ENCODE data around the gene MAOB. TPM values are rescaled to one million over a fixed set of nuclear protein-coding genes. Genes with fewer than 3 reads are reported as not detected.
A peak's percentile ranks its signal among the peaks of the same experiment; 100 is the strongest.

The MAOB gene
- total RNA-seq, 1 donor from 2014 or later, result under 0.01 TPM

- no peak for FAIRE-seq
- DNase-seq (ENCODE audit: low read depth), result no peak
Measured at GRCh38 chrX:43718081-43718480, 164.2 kb downstream of the MAOB start.

GRCh38 chrX:43717161-43717560 is 165.1 kb downstream of the MAOB start:
- H3K36me3 ChIP-seq (ENCODE audit: control insufficient read depth, insufficient read depth, low read length), result peaks cover 3% of the 10 kb centered on the region
- no peaks in the 10 kb centered on the region for H3K27me3 ChIP-seq (ENCODE audit: control insufficient read depth, insufficient read depth, low read length)
- no peak overlapping the region for H3K4me3 ChIP-seq (ENCODE audit: low read depth, low read length)
- no peak for TF ChIP-seq CTCF (IDR thresholded peaks at IDR 0.05; ENCODE audit: insufficient read depth, low read length, severe bottlenecking)
- peak; percentile 73 for DNase-seq (ENCODE audit: low read depth)
- peak; percentile 13 for FAIRE-seq

More at GRCh38 chrX:43718081-43718480, 164.2 kb downstream of the MAOB start:
- no peak overlapping the region for H3K4me3 ChIP-seq (ENCODE audit: low read depth, low read length)
- H3K36me3 ChIP-seq (ENCODE audit: control insufficient read depth, insufficient read depth, low read length), result no peaks in the 10 kb centered on the region
- TF ChIP-seq CTCF (IDR thresholded peaks at IDR 0.05; ENCODE audit: insufficient read depth, low read length, severe bottlenecking), result no peak
- H3K27me3 ChIP-seq (ENCODE audit: control insufficient read depth, insufficient read depth, low read length), result no peaks in the 10 kb centered on the region

- no peak for FAIRE-seq
Measured at GRCh38 chrX:43716696-43717095, 165.6 kb downstream of the MAOB start.

More at GRCh38 chrX:43716696-43717095, 165.6 kb downstream of the MAOB start:
- Histone ChIP-seq H3K4me3 (ENCODE audit: low read depth, low read length) (no peak overlapping the region), H3K27me3 (ENCODE audit: control insufficient read depth, insufficient read depth, low read length) (no peaks in the 10 kb centered on the region), H3K36me3 (ENCODE audit: control insufficient read depth, insufficient read depth, low read length) (peaks cover 6% of the 10 kb centered on the region)
- DNase-seq (ENCODE audit: low read depth), result peak; percentile 62
- TF ChIP-seq CTCF (IDR thresholded peaks at IDR 0.05; ENCODE audit: insufficient read depth, low read length, severe bottlenecking), result no peak

Other genes starting within 250 kb of the MAOB start
- 126 and 137 TPM in 2 replicates for gene MAOA, start 226.2 kb downstream of the MAOB start, total RNA-seq
- not detected in 2 replicates for gene NDP, start 90.9 kb upstream of the MAOB start, total RNA-seq